H9 (cell line): ENCODE data around the gene FBLN1. TPM values are rescaled to one million over a fixed set of nuclear protein-coding genes. Genes with fewer than 3 reads are reported as not detected.

Experiments used
- DNase-seq: peaks from one replicate; pipeline ENCODE4 v3.0.0-alpha.2; 2017
- H2AFZ ChIP-seq: one replicate; pipeline ENCODE4 v1.6.1; 2013; ENCODE audit warnings: mild to moderate bottlenecking, low read length, control low read depth, moderate library complexity
- H2AK5ac ChIP-seq: 2 replicates; pipeline ENCODE4 v1.6.1; 2013; ENCODE audit warnings: low read length, control low read depth, mixed read lengths; ENCODE audit not compliant: insufficient read length
- H2BK120ac ChIP-seq: one replicate; pipeline ENCODE4 v1.6.1; 2013; ENCODE audit warnings: low read depth, mild to moderate bottlenecking, low read length, control low read depth, inconsistent platforms; ENCODE audit not compliant: poor library complexity, severe bottlenecking
- H2BK12ac ChIP-seq: 2 replicates; pipeline ENCODE4 v1.6.1; 2013; ENCODE audit warnings: low read length, control low read depth, mixed read lengths, low read depth; ENCODE audit not compliant: insufficient read length
- H2BK15ac ChIP-seq: 2 replicates; pipeline ENCODE4 v1.6.1; 2013; ENCODE audit warnings: low read depth, low read length, control low read depth
- H2BK20ac ChIP-seq: one replicate; pipeline ENCODE4 v1.6.1; 2013; ENCODE audit warnings: low read depth, mild to moderate bottlenecking, low read length, control low read depth, inconsistent platforms; ENCODE audit not compliant: poor library complexity, severe bottlenecking
- H2BK5ac ChIP-seq: 2 replicates; pipeline ENCODE4 v1.6.1; 2013; ENCODE audit warnings: low read length, control low read depth, mixed read lengths; ENCODE audit not compliant: insufficient read length
- H3K14ac ChIP-seq: 2 replicates; pipeline ENCODE4 v1.6.1; 2013; ENCODE audit warnings: low read length, control low read depth; ENCODE audit not compliant: insufficient read depth
- H3K18ac ChIP-seq: 2 replicates; pipeline ENCODE4 v1.6.1; 2013; ENCODE audit warnings: low read depth, mild to moderate bottlenecking, mixed read lengths, low read length, control low read depth; ENCODE audit not compliant: insufficient read length
- H3K23ac ChIP-seq: 2 replicates; pipeline ENCODE4 v1.6.1; 2013; ENCODE audit warnings: low read length, control low read depth, mixed read lengths, low read depth; ENCODE audit not compliant: insufficient read length
- H3K23me2 ChIP-seq: 2 replicates; pipeline ENCODE4 v1.6.1; 2013; ENCODE audit warnings: low read depth, mild to moderate bottlenecking, mixed read lengths, low read length, control low read depth; ENCODE audit not compliant: insufficient read length, poor library complexity, severe bottlenecking
- H3K27ac ChIP-seq: 2 replicates; pipeline ENCODE4 v1.5.1; 2013; ENCODE audit warnings: low read length, control low read depth, mixed read lengths, low read depth; ENCODE audit not compliant: insufficient read length
- H3K27me3 ChIP-seq: 2 replicates; pipeline ENCODE4 v1.6.1; 2013; ENCODE audit warnings: low read length, control low read depth, inconsistent platforms; ENCODE audit not compliant: insufficient read depth
- H3K4ac ChIP-seq: 2 replicates; pipeline ENCODE4 v1.6.1; 2013; ENCODE audit warnings: low read depth, mild to moderate bottlenecking, control low read depth, inconsistent platforms, low read length, moderate library complexity
- H3K4me1 ChIP-seq: 2 replicates; pipeline ENCODE4 v1.6.1; 2013; ENCODE audit warnings: low read length, control low read depth, inconsistent platforms; ENCODE audit not compliant: insufficient read depth
- H3K4me2 ChIP-seq: 2 replicates; pipeline ENCODE4 v1.6.1; 2013; ENCODE audit warnings: low read length, control low read depth, mixed read lengths; ENCODE audit not compliant: insufficient read length, insufficient read depth
- H3K56ac ChIP-seq: 2 replicates; pipeline ENCODE4 v1.6.1; 2013; ENCODE audit warnings: low read depth, mild to moderate bottlenecking, mixed read lengths, low read length, control low read depth; ENCODE audit not compliant: insufficient read length
- H3K79me1 ChIP-seq: 2 replicates; pipeline ENCODE4 v1.6.1; 2013; ENCODE audit warnings: low read depth, mild to moderate bottlenecking, moderate library complexity, low read length, control low read depth, inconsistent platforms; ENCODE audit not compliant: insufficient read depth, poor library complexity, severe bottlenecking
- H3K79me2 ChIP-seq: 2 replicates; pipeline ENCODE4 v1.6.1; 2013; ENCODE audit warnings: low read length, control low read depth, inconsistent platforms; ENCODE audit not compliant: insufficient read depth
- H3K9ac ChIP-seq: 2 replicates; pipeline ENCODE4 v1.6.1; 2013; ENCODE audit warnings: low read length, control low read depth, mixed read lengths; ENCODE audit not compliant: insufficient read length; ENCODE audit errors: extremely low read depth
- H3K9me3 ChIP-seq: one replicate; pipeline ENCODE4 v1.6.1; 2013; ENCODE audit warnings: low read depth, low read length, inconsistent platforms; ENCODE audit not compliant: control insufficient read depth
- H3T11ph ChIP-seq: one replicate; pipeline ENCODE4 v1.6.1; 2013; ENCODE audit warnings: mild to moderate bottlenecking, low read length, control low read depth, inconsistent platforms
- H4K20me1 ChIP-seq: one replicate; pipeline ENCODE4 v1.6.1; 2013; ENCODE audit not compliant: control insufficient read depth, insufficient read length, insufficient read depth
- H4K5ac ChIP-seq: 2 replicates; pipeline ENCODE4 v1.6.1; 2013; ENCODE audit warnings: low read depth, mild to moderate bottlenecking, mixed read lengths, low read length, control low read depth; ENCODE audit not compliant: insufficient read length
- H4K8ac ChIP-seq: replicated peaks from 2 replicates; pipeline ENCODE4 v1.6.1; 2013; ENCODE audit warnings: low read length, control low read depth, mixed read lengths, low read depth; ENCODE audit not compliant: insufficient read length
- H4K91ac ChIP-seq: 2 replicates; pipeline ENCODE4 v1.6.1; 2013; ENCODE audit warnings: low read depth, mild to moderate bottlenecking, moderate library complexity, mixed read lengths, low read length, control low read depth; ENCODE audit not compliant: insufficient read length
- H3K27ac Mint-ChIP-seq, 3 experiments: 2 replicates in 2 of 3; 3 replicates in 1 of 3; pipeline ENCODE4 v1.8.0; 2020 to 2021; ENCODE audit warnings: mixed read lengths in 3 of 3, mild to moderate bottlenecking in 1 of 3, moderate library complexity in 1 of 3
- H3K27me3 Mint-ChIP-seq: 2 replicates; pipeline ENCODE4 v1.8.0; 2021; ENCODE audit warnings: low read depth, mild to moderate bottlenecking, moderate library complexity, mixed read lengths
- H3K36me3 Mint-ChIP-seq, 3 experiments: 2 replicates in 2 of 3; 3 replicates in 1 of 3; pipeline ENCODE4 v1.8.0; 2020 to 2021; ENCODE audit warnings: low read depth in 3 of 3, mixed read lengths in 3 of 3; ENCODE audit not compliant: insufficient read depth in 1 of 3
- H3K4me1 Mint-ChIP-seq, 2 experiments: 2 replicates each; pipeline ENCODE4 v1.8.0; 2020; ENCODE audit warnings: mixed read lengths in 2 of 2
- H3K4me3 Mint-ChIP-seq, 2 experiments: 2 replicates in 1 of 2; 3 replicates in 1 of 2; pipeline ENCODE4 v1.8.0; 2020 to 2021; ENCODE audit warnings: mild to moderate bottlenecking in 2 of 2, mixed read lengths in 2 of 2, moderate library complexity in 1 of 2
- H3K9me3 Mint-ChIP-seq, 2 experiments: 2 replicates in 1 of 2; 3 replicates in 1 of 2; pipeline ENCODE4 v1.8.0; 2020; ENCODE audit warnings: mild to moderate bottlenecking in 2 of 2, mixed read lengths in 2 of 2, moderate library complexity in 1 of 2
- CTCF ChIP-seq: fragments of 200-600 bp; sonication (generic); conservative IDR thresholded peaks from 3 replicates; pipeline ENCODE4 v1.8.0; 2021; ENCODE audit warnings: antibody characterized with exemption, mild to moderate bottlenecking
- WGBS: extraction: QIAGEN DNeasy Blood & Tissue Kit; methylation state at CpG from one replicate; pipeline ENCODE4 v1.1.7; 2013; ENCODE audit warnings: missing lambda C conversion rate, low lambda C conversion rate, mixed read lengths; ENCODE audit not compliant: insufficient read length; ENCODE audit errors: extremely low coverage; 5-methylcytosine and 5-hydroxymethylcytosine counted together
- total RNA-seq: library from RNA; stranded (reverse); gene quantifications from 2 replicates; pipeline ENCODE4 v1.2.1, GENCODE V29; 2021

FBLN1 gene
- total RNA-seq, 1 experiment from 2014 or later, result 140 TPM

- no peaks in the 10 kb centered on the region for H3K23me2 ChIP-seq
- H4K20me1 ChIP-seq, result no peaks in the 10 kb centered on the region
- H4K91ac ChIP-seq, result no peak overlapping the region
- H3K4me3 Mint-ChIP-seq, result no peak overlapping the region
- H3K27ac ChIP-seq, result no peak overlapping the region
- no peaks in the 10 kb centered on the region for H3K27me3 Mint-ChIP-seq
- TF ChIP-seq CTCF, result no peak
- no peaks in the 10 kb centered on the region for H3K9me3 ChIP-seq
- H3K4me2 ChIP-seq, result no peak overlapping the region
- H3K79me1 ChIP-seq, result no peaks in the 10 kb centered on the region
- H2BK12ac ChIP-seq, result no peak overlapping the region
- no peaks in the 10 kb centered on the region for H3K9me3 Mint-ChIP-seq
- no peak overlapping the region for H3K4ac ChIP-seq
- no peak overlapping the region for H3T11ph ChIP-seq
- H4K8ac ChIP-seq, result no peak overlapping the region
- H2AFZ ChIP-seq, result no peak overlapping the region
- H3K27me3 ChIP-seq, result no peaks in the 10 kb centered on the region
- H3K4me1 Mint-ChIP-seq, result no peaks in the 10 kb centered on the region
- H3K79me2 ChIP-seq, result no peaks in the 10 kb centered on the region
- no peak overlapping the region for H3K18ac ChIP-seq
- no peak overlapping the region for H4K5ac ChIP-seq
- H3K36me3 Mint-ChIP-seq, result no peaks in the 10 kb centered on the region; a peak in 2 of 7 replicates
- no peak overlapping the region for H2AK5ac ChIP-seq
- no peak overlapping the region for H3K23ac ChIP-seq
- H2BK15ac ChIP-seq, result no peak overlapping the region
- DNase-seq, result no peak
- H3K56ac ChIP-seq, result no peak overlapping the region
- H3K27ac Mint-ChIP-seq, result no peak overlapping the region; a peak in 1 of 7 replicates
- no CpG with 5 or more reads among the region's 19 CpGs for WGBS
- H2BK5ac ChIP-seq, result no peak overlapping the region
- no peak overlapping the region for H3K9ac ChIP-seq
- no peak overlapping the region for H2BK20ac ChIP-seq
- no peak overlapping the region for H2BK120ac ChIP-seq
- H3K4me1 ChIP-seq, result no peaks in the 10 kb centered on the region
- H3K14ac ChIP-seq, result no peak overlapping the region
These were observed 74.2 kb downstream of the FBLN1 start for GRCh38 chr22:45576730-45577464.
